Astrocyte (in vitro differentiated cells and primary cell): ENCODE results near the gene FRMD8. TPM values are rescaled to one million over a fixed set of nuclear protein-coding genes. Genes with fewer than 3 reads are reported as not detected.

Experiments
- DNase-seq: peaks from one replicate; pipeline ENCODE4 v3.0.0-alpha.2; 2010; ENCODE audit warnings: low read depth
- FAIRE-seq: peaks from 2 replicates; lab custom pipeline; 2011; peaks lifted over from hg19 to GRCh38; lab: Jason Lieb, UNC
- H2AFZ ChIP-seq: 2 replicates; pipeline ENCODE4 v1.6.0; 2012; ENCODE audit warnings: low read depth, low read length, inconsistent platforms
- H3K27ac ChIP-seq: 2 replicates; pipeline ENCODE4 v1.5.1; 2011; ENCODE audit warnings: low read depth, low read length, inconsistent platforms
- H3K27me3 ChIP-seq: 2 replicates; pipeline ENCODE4 v1.6.0; 2011; ENCODE audit warnings: low read length, inconsistent platforms; ENCODE audit not compliant: insufficient read depth
- H3K36me3 ChIP-seq: 2 replicates; pipeline ENCODE4 v1.5.1; 2011; ENCODE audit warnings: low read length, inconsistent platforms; ENCODE audit not compliant: insufficient read depth
- H3K4me1 ChIP-seq: 2 replicates; pipeline ENCODE4 v1.5.1; 2011; ENCODE audit warnings: low read length, inconsistent platforms; ENCODE audit not compliant: insufficient read depth
- H3K4me2 ChIP-seq: 2 replicates; pipeline ENCODE4 v1.6.0; 2012; ENCODE audit warnings: low read length, inconsistent platforms
- H3K4me3 ChIP-seq: 2 replicates; pipeline ENCODE4 v1.5.1; 2011; ENCODE audit warnings: low read depth, mild to moderate bottlenecking, low read length, inconsistent platforms; ENCODE audit not compliant: insufficient read depth
- H3K79me2 ChIP-seq: 2 replicates; pipeline ENCODE4 v1.6.0; 2012; ENCODE audit warnings: mild to moderate bottlenecking, low read length, inconsistent platforms; ENCODE audit not compliant: insufficient read depth
- H3K9ac ChIP-seq: 2 replicates; pipeline ENCODE4 v1.6.0; 2012; ENCODE audit warnings: mild to moderate bottlenecking, low read length, inconsistent platforms
- H3K9me3 ChIP-seq: 2 replicates; pipeline ENCODE4 v1.5.1; 2012; ENCODE audit warnings: low read depth, mild to moderate bottlenecking, low read length, inconsistent platforms; ENCODE audit not compliant: insufficient read depth
- H4K20me1 ChIP-seq: 2 replicates; pipeline ENCODE4 v1.6.0; 2012; ENCODE audit warnings: low read length, inconsistent platforms; ENCODE audit not compliant: insufficient read depth
- H3K27ac Mint-ChIP-seq: one replicate; pipeline ENCODE4 v1.8.0; 2021; ENCODE audit warnings: mild to moderate bottlenecking, mixed read lengths; ENCODE audit not compliant: unreplicated experiment
- H3K27me3 Mint-ChIP-seq: one replicate; pipeline ENCODE4 v1.8.0; 2021; ENCODE audit warnings: low read depth, mixed read lengths; ENCODE audit not compliant: unreplicated experiment
- H3K36me3 Mint-ChIP-seq: one replicate; pipeline ENCODE4 v1.8.0; 2021; ENCODE audit warnings: low read depth, mixed read lengths; ENCODE audit not compliant: unreplicated experiment
- H3K4me1 Mint-ChIP-seq: one replicate; pipeline ENCODE4 v1.8.0; 2021; ENCODE audit warnings: low read depth, mixed read lengths; ENCODE audit not compliant: unreplicated experiment
- H3K4me3 Mint-ChIP-seq: one replicate; pipeline ENCODE4 v1.8.0; 2021; ENCODE audit warnings: mild to moderate bottlenecking, moderate library complexity, mixed read lengths; ENCODE audit not compliant: unreplicated experiment
- H3K9me3 Mint-ChIP-seq: one replicate; pipeline ENCODE4 v1.8.0; 2021; ENCODE audit warnings: mild to moderate bottlenecking, mixed read lengths; ENCODE audit not compliant: unreplicated experiment
- EZH2 ChIP-seq: IDR thresholded peaks from 2 replicates; pipeline ENCODE4 v1.6.1; 2012; ENCODE audit warnings: mild to moderate bottlenecking, low read length, inconsistent platforms; ENCODE audit not compliant: insufficient read depth
- total RNA-seq: library from RNA; stranded (reverse); gene quantifications from 2 replicates; pipeline ENCODE4 v1.2.1, GENCODE V29; 2021
- TF ChIP-seq, protein P1 (sequence below): IDR thresholded peaks from 2 replicates; pipeline ENCODE4 v1.5.1; 2011; ENCODE audit warnings: low read depth, mild to moderate bottlenecking, inconsistent platforms, low read length, moderate library complexity; ENCODE audit not compliant: insufficient read depth

FRMD8 gene
- total RNA-seq, 1 donor from 2014 or later = 61.2 TPM

DNA sequence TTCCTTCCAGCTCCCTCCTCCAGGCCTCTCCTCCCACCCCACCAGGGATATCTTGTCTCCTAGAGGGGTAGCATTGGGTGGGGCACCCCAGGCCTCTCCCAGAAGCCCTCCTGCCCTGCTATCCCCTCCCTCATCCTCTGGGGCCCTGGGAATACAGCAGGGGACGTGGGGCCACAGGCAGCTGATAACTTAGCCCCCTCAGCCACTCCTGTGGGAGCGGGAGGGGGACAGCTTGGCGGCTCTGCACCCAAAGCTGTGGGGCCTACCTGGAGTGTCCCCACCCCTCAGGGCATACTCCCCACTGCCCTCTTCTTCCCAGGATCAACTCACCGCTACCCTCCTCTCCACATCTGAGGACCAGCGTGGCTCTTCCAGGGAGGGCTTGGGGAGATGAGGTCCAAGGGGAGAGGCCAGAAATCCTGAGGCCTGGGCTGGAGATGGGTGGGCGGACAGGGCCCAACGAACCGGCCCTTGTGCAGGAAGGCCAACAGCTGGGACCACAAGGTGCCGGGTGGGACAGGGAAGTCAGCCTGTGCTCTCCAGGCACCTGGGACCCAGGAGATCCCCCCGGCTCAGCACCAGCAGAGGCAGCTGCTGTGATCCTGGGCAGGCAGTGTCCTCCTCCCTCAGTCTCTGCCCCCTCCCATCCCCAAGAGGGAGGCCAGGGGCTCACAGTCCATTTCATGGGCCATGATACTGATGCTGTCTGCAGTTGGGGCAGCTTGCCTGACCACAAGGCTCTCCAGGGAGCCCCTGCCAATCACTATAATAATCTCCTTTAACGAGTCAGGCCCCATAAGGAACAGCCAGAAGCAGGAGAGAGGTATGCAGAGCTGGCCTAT lies 59.4 kb downstream of the FRMD8 start:
- Mint-ChIP-seq H3K27ac (peak overlapping the region; percentile 77), H3K9me3 (no peaks in the 10 kb centered on the region), H3K27me3 (no peaks in the 10 kb centered on the region), H3K36me3 (peaks cover 10% of the 10 kb centered on the region), H3K4me1 (peaks cover 43% of the 10 kb centered on the region), H3K4me3 (peak overlapping the region; percentile 40)
- no peaks in the 10 kb centered on the region for H3K9me3 ChIP-seq
- no peak overlapping the region for H3K4me3 ChIP-seq
- H3K36me3 ChIP-seq = peaks cover 16% of the 10 kb centered on the region
- H3K27me3 ChIP-seq = no peaks in the 10 kb centered on the region
- H3K4me1 ChIP-seq = no peaks in the 10 kb centered on the region
- TF ChIP-seq EZH2 = no peak
- TF ChIP-seq, protein P1, sequence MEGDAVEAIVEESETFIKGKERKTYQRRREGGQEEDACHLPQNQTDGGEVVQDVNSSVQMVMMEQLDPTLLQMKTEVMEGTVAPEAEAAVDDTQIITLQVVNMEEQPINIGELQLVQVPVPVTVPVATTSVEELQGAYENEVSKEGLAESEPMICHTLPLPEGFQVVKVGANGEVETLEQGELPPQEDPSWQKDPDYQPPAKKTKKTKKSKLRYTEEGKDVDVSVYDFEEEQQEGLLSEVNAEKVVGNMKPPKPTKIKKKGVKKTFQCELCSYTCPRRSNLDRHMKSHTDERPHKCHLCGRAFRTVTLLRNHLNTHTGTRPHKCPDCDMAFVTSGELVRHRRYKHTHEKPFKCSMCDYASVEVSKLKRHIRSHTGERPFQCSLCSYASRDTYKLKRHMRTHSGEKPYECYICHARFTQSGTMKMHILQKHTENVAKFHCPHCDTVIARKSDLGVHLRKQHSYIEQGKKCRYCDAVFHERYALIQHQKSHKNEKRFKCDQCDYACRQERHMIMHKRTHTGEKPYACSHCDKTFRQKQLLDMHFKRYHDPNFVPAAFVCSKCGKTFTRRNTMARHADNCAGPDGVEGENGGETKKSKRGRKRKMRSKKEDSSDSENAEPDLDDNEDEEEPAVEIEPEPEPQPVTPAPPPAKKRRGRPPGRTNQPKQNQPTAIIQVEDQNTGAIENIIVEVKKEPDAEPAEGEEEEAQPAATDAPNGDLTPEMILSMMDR = no peak
- H3K27ac ChIP-seq = peak overlapping the region; percentile 14
- peaks cover 64% of the 10 kb centered on the region for H4K20me1 ChIP-seq
- H2AFZ ChIP-seq = no peak overlapping the region
- H3K9ac ChIP-seq = peak overlapping the region; percentile 36
- H3K79me2 ChIP-seq = peaks cover 31% of the 10 kb centered on the region
- no peak overlapping the region for H3K4me2 ChIP-seq
- no peak for FAIRE-seq
- DNase-seq = peak; percentile 45

DNA sequence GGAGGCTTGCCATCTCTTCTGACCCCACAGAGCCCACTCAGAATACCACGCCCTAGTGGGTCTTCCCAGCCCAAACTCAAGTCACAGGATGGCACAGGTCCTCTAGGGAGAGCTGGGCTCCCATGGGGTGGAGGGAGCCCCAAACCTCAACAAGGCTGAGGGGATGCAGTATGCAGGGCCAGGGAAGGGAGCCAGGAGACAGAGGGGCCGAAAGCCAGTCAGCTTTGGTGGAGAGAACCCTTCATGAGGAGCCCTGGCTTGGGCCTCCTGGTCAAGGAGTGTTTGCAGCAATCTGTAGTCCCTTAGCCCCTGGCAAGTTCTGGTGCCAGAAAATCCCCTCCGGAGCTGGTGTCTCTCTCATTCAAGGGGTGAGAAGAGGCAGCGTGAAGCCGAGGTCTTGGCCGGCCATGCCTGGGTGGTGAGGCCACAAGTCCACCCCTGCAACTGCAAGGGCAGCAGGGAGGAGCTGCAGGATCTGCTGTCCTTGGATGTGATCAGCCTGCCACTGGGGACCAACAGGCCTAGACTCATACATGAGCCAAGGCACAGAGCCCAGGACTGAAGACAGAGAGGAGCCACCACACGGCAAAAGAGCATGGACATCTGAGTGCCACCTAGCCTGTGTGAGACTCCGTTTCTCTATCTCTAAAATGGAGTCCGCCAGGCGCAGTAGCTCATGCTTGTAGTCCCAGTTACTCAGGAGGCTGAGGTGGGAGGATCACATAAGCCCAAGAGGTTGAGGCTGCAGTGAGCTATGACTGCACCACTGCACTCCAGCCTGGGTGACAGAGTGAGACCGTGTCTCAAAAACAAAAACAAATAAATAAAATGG lies 60.2 kb downstream of the FRMD8 start:
- H3K36me3 Mint-ChIP-seq = peaks cover 8% of the 10 kb centered on the region
- FAIRE-seq (no peak), DNase-seq (peak; percentile 47)
- Histone ChIP-seq H3K4me1 (no peaks in the 10 kb centered on the region), H3K9ac (peak overlapping the region; percentile 36), H3K9me3 (no peaks in the 10 kb centered on the region), H3K4me2 (no peak overlapping the region), H2AFZ (no peak overlapping the region), H4K20me1 (peaks cover 57% of the 10 kb centered on the region), H3K27ac (peak overlapping the region; percentile 14), H3K36me3 (peaks cover 16% of the 10 kb centered on the region), H3K79me2 (peaks cover 24% of the 10 kb centered on the region), H3K4me3 (no peak overlapping the region), H3K27me3 (no peaks in the 10 kb centered on the region)
- H3K4me3 Mint-ChIP-seq = peak overlapping the region; percentile 45
- no peaks in the 10 kb centered on the region for H3K9me3 Mint-ChIP-seq
- TF ChIP-seq, protein P1 = no peak
- TF ChIP-seq EZH2 = no peak
- H3K27ac Mint-ChIP-seq = peak overlapping the region; percentile 77
- peaks cover 38% of the 10 kb centered on the region for H3K4me1 Mint-ChIP-seq
- H3K27me3 Mint-ChIP-seq = no peaks in the 10 kb centered on the region
